PC-9 (cell line): ENCODE data around the gene RIMS1. TPM values are rescaled to one million over a fixed set of nuclear protein-coding genes. Genes with fewer than 3 reads are reported as not detected.

Source experiments
- BruUV-seq: library from RNA; stranded (reverse); fragments of 400-500 nt; replicated peaks from 2 replicates; lab custom pipeline; 2021; lab: Mats Ljungman, UMichigan
- CTCF ChIA-PET: fragments of 300-600 bp; sonication (Branson Sonifier 250); formaldehyde crosslinking; loops from one replicate; lab custom pipeline; 2022; ENCODE audit warnings: antibody characterized with exemption; lab: Charles Lee
- POLR2A ChIA-PET: fragments of 300-600 bp; sonication (Branson Sonifier 250); formaldehyde crosslinking; loops from one replicate; lab custom pipeline; 2022; ENCODE audit warnings: antibody characterized with exemption; ENCODE audit not compliant: unreplicated experiment; lab: Charles Lee
- DNase-seq, 2 experiments: peaks; one replicate each; pipeline versions ENCODE4 v3.0.0 to v3.0.0-alpha.2; 2015 to 2022; ENCODE audit warnings: mixed read lengths in 1 of 2
- H2AFZ ChIP-seq: fragments of 200-600 bp; sonication (generic); 2 replicates; pipeline ENCODE4 v1.8.1; 2017; ENCODE audit warnings: antibody characterized with exemption
- H3F3A ChIP-seq: fragments of 200-600 bp; sonication (generic); 2 replicates; pipeline ENCODE4 v1.8.1; 2017; ENCODE audit warnings: antibody characterized with exemption, mild to moderate bottlenecking, low read depth; ENCODE audit not compliant: insufficient read depth
- H3K27ac ChIP-seq: fragments of 200-600 bp; sonication (generic); 2 replicates; pipeline ENCODE4 v1.6.1; 2016; ENCODE audit warnings: mixed run types
- H3K27me3 ChIP-seq: fragments of 200-600 bp; sonication (generic); 2 replicates; pipeline ENCODE4 v1.6.1; 2016; ENCODE audit warnings: low read depth, mixed run types; ENCODE audit not compliant: insufficient read depth
- H3K36me3 ChIP-seq: fragments of 200-600 bp; sonication (generic); 2 replicates; pipeline ENCODE4 v1.6.1; 2016; ENCODE audit warnings: low read depth, mixed run types
- H3K4me1 ChIP-seq: fragments of 200-600 bp; sonication (generic); replicated peaks from 2 replicates; pipeline ENCODE4 v1.6.1; 2016; ENCODE audit warnings: mixed run types; ENCODE audit not compliant: insufficient read depth
- H3K4me2 ChIP-seq: fragments of 200-600 bp; sonication (generic); 2 replicates; pipeline ENCODE4 v1.6.1; 2017; ENCODE audit warnings: mixed run types
- H3K4me3 ChIP-seq: fragments of 200-600 bp; sonication (generic); 2 replicates; pipeline ENCODE4 v1.6.1; 2016; ENCODE audit warnings: mixed run types
- H3K79me2 ChIP-seq: fragments of 200-600 bp; sonication (generic); 2 replicates; pipeline ENCODE4 v1.6.1; 2017; ENCODE audit warnings: low read depth, mixed run types
- H3K9me2 ChIP-seq: fragments of 200-600 bp; sonication (generic); 2 replicates; pipeline ENCODE4 v1.8.1; 2017; ENCODE audit warnings: mild to moderate bottlenecking; ENCODE audit not compliant: insufficient read depth
- H3K9me3 ChIP-seq: fragments of 200-600 bp; sonication (generic); 2 replicates; pipeline ENCODE4 v1.8.1; 2016; ENCODE audit warnings: low read depth; ENCODE audit not compliant: insufficient read depth
- H4K20me1 ChIP-seq: fragments of 200-600 bp; sonication (generic); 2 replicates; pipeline ENCODE4 v1.8.1; 2017; ENCODE audit not compliant: insufficient read depth
- CTCF ChIP-seq: fragments of 200-600 bp; sonication (generic); conservative IDR thresholded peaks from 2 replicates; pipeline ENCODE4 v1.6.1; 2017; ENCODE audit warnings: mixed run types, antibody characterized with exemption, mild to moderate bottlenecking, moderate library complexity
- EZH2 ChIP-seq: fragments of 200-600 bp; sonication (generic); IDR thresholded peaks from 2 replicates; pipeline ENCODE4 v1.8.0; 2017; ENCODE audit warnings: antibody characterized with exemption, low read depth
- intact Hi-C: fragments of 100-400 bp; cut with micrococcal nuclease; formaldehyde crosslinking; loops from one replicate; pipeline ENCODE4 v1.10.0; 2022; ENCODE audit not compliant: unreplicated experiment
- total RNA-seq: library from RNA; stranded (reverse); gene quantifications from 2 replicates; pipeline ENCODE4 v1.2.3, GENCODE V29; 2021

RIMS1 gene
- total RNA-seq, 1 experiment from 2014 or later = not detected

DNA sequence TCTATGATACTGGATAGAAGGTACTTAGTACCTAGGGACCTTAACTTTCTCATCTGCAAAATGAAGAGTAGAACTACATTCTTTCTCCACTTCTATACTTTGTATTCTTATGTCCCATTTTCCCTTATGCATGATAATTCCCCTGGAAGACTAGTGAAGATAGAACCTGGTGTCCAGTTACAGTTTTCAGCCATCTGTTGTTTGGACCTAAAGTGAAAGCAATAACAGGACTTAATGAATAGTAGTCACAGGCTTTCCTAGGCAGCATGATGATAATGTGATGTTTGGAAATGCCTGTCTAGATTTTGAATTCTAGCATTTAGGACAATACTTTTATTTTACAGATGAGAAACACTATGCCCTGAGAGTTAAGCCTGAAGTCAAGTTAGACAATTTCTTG, 153.8 kb downstream of the RIMS1 start:
- BruUV-seq = no TSS peak
- no peaks in the 10 kb centered on the region for H3K79me2 ChIP-seq
- H3K9me3 ChIP-seq = no peaks in the 10 kb centered on the region
- H2AFZ ChIP-seq = no peak overlapping the region
- CTCF ChIA-PET = no interaction called here
- H3F3A ChIP-seq = no peaks in the 10 kb centered on the region
- DNase-seq = no peak
- TF ChIP-seq CTCF (no peak), EZH2 (no peak)
- H3K4me3 ChIP-seq = no peak overlapping the region
- no peaks in the 10 kb centered on the region for H3K4me1 ChIP-seq
- H3K27me3 ChIP-seq = no peaks in the 10 kb centered on the region
- H4K20me1 ChIP-seq = no peaks in the 10 kb centered on the region
- no peaks in the 10 kb centered on the region for H3K36me3 ChIP-seq
- POLR2A ChIA-PET = no interaction called here
- no peak overlapping the region for H3K4me2 ChIP-seq
- no peak overlapping the region for H3K27ac ChIP-seq
- intact Hi-C loops = no loop called here
- H3K9me2 ChIP-seq = no peaks in the 10 kb centered on the region

GRCh38 chr6:72042088-72042487, 155.7 kb downstream of the RIMS1 start:
- H3K4me2 ChIP-seq = no peak overlapping the region
- DNase-seq = no peak

DNA sequence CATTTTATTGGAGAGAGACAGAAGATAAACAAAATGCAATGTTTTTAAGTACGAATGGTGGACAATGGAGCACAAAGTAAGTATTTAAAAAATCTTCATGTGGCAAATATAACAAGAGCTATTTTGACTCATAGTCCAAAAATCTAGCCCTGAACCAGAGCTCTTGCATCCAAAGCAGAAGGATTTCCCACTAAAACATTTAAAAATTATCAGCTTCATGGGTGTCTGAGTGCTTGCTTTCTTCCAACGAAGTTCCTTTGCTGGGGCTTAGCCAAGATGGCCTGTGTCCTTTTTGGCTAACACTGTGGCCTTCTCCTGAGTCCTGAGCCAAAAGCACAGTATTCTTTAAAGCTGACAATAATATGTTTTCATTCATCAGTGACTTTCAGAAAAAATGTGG, 161.7 kb downstream of the RIMS1 start:
- H3K9me3 ChIP-seq = no peaks in the 10 kb centered on the region
- no peaks in the 10 kb centered on the region for H3K36me3 ChIP-seq
- TF ChIP-seq CTCF = no peak
- no peak for TF ChIP-seq EZH2
- H3K4me3 ChIP-seq = no peak overlapping the region
- H3F3A ChIP-seq = no peaks in the 10 kb centered on the region
- POLR2A ChIA-PET = no interaction called here
- no peak overlapping the region for H3K4me2 ChIP-seq
- CTCF ChIA-PET = no interaction called here
- intact Hi-C loops = no loop called here
- no peaks in the 10 kb centered on the region for H3K4me1 ChIP-seq
- no peaks in the 10 kb centered on the region for H3K79me2 ChIP-seq
- H4K20me1 ChIP-seq = no peaks in the 10 kb centered on the region
- H3K27me3 ChIP-seq = no peaks in the 10 kb centered on the region
- no peak overlapping the region for H3K27ac ChIP-seq
- BruUV-seq = no TSS peak
- no peak for DNase-seq
- no peak overlapping the region for H2AFZ ChIP-seq
- no peaks in the 10 kb centered on the region for H3K9me2 ChIP-seq

More at GRCh38 chr6:72042088-72042487, 155.7 kb downstream of the RIMS1 start:
- ChIA-PET CTCF (no interaction called here), POLR2A (no interaction called here)
- H3K79me2 ChIP-seq = no peaks in the 10 kb centered on the region
- H4K20me1 ChIP-seq = no peaks in the 10 kb centered on the region
- TF ChIP-seq CTCF (no peak), EZH2 (no peak)
- H3F3A ChIP-seq = no peaks in the 10 kb centered on the region
- H2AFZ ChIP-seq = no peak overlapping the region
- intact Hi-C loops = no loop called here
- H3K4me3 ChIP-seq = no peak overlapping the region
- H3K27me3 ChIP-seq = no peaks in the 10 kb centered on the region
- H3K9me2 ChIP-seq = no peaks in the 10 kb centered on the region
- no peaks in the 10 kb centered on the region for H3K4me1 ChIP-seq
- no peak overlapping the region for H3K27ac ChIP-seq
- no TSS peak for BruUV-seq
- H3K36me3 ChIP-seq = no peaks in the 10 kb centered on the region
- H3K9me3 ChIP-seq = no peaks in the 10 kb centered on the region
